Thyroid gland (tissue), 4 donors: ENCODE data around the gene NAV2.

Experiments used
- CTCF ChIP-seq, 6 experiments: fragments of 200-600 bp in 3 of 6; fragments of 450-650 bp in 3 of 6; sonication (generic) in 3 of 6; IDR thresholded peaks; one replicate each; pipeline ENCODE4 v1.5.1; 2016 to 2019; ENCODE audit warnings: antibody characterized with exemption in 6 of 6, mild to moderate bottlenecking in 2 of 6, inconsistent platforms in 1 of 6, moderate library complexity in 1 of 6
- POLR2A ChIP-seq, 2 donors: fragments of 450-650 bp; IDR thresholded peaks; one replicate each; pipeline ENCODE4 v1.6.1; 2017; ENCODE audit warnings: antibody characterized with exemption in 2 of 2, mild to moderate bottlenecking in 2 of 2, moderate library complexity in 1 of 2

GRCh38 chr11:19751055-19751454 lies 38.4 kb downstream of the NAV2 start:
- TF ChIP-seq CTCF (IDR thresholded peaks at IDR 0.05) = no peak
- no peak for TF ChIP-seq POLR2A (IDR thresholded peaks at IDR 0.05)
